CD4-positive, alpha-beta T cell treated with Interferon gamma for 1 hour (primary cell): ENCODE results near the gene PCMTD2.

Experiments
- DNase-seq: peaks from one replicate; pipeline ENCODE4 v3.0.0-alpha.2; 2020

The PCMTD2 gene

DNA sequence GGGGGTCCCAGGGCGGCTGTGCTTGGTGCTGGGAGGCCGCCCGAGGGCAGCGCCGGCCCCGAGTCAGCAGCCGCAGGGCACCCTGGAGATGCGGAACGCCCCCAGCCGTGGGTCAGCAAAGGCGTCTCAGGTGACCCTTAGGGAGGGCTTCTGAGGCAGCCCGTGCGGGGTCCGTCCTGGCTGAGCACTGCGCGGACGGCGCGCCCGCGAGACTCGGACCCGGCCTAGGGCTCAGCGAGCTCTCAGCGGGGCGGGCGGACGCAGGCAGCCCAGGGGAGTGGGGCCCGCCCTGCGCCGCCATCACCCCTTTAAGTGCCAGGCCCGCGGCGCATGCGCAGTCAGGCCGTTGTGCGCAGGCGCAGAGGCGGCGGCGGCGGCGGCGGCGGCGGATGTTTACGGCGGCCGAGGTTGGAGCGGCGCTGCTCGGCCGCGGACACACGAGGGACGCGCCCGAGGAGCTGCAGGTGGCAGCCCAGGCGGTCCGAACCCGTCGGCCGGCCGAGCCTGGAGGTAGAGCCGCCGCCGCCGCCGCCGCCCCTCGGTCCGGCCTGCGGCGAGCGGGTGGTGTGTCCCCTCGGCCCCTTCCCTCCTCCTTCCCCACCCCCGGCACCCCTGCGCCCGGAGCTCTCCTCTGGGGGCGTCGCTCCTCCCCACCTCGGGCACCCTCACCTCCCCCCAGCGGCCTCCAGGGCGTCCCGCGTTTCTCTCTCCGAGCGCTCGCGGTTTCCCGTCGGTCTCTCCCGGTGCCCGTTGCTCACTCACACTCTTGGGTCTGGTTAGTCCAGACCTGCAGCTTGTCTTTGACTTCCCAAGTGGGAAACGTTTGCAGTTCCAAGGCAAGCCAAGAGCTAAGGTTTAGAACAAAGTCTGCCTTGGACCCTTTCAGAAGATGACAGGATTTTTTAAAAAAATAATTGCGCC, at the start of gene PCMTD2:
Gene PCMTD2, plus strand, starts transcription at position 388 of the 921 bp plus-strand sequence. CDS start 4,218 bp downstream, outside the sequence.
- peak; percentile 86 for DNase-seq

DNA sequence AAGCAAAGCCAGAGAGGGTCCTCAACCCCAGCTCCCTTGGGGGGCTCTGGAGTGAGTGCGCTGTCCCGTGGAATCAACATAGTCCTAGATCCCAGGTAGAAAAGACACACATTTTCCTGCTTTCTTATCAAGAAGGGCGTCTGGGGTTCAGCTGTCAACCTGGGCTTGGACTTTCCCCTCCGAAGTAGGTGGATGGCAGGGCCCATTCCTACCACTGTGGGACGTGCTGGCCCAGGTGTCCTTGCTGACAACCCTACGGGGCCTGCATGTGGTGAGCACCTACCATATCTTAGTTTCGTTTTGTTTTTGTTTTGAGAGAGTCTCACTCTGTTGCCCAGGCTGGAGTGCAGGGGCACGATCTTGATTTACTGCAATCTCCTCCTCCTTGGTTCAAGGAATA, 48.9 kb upstream of the PCMTD2 start:
- no peak for DNase-seq

DNA sequence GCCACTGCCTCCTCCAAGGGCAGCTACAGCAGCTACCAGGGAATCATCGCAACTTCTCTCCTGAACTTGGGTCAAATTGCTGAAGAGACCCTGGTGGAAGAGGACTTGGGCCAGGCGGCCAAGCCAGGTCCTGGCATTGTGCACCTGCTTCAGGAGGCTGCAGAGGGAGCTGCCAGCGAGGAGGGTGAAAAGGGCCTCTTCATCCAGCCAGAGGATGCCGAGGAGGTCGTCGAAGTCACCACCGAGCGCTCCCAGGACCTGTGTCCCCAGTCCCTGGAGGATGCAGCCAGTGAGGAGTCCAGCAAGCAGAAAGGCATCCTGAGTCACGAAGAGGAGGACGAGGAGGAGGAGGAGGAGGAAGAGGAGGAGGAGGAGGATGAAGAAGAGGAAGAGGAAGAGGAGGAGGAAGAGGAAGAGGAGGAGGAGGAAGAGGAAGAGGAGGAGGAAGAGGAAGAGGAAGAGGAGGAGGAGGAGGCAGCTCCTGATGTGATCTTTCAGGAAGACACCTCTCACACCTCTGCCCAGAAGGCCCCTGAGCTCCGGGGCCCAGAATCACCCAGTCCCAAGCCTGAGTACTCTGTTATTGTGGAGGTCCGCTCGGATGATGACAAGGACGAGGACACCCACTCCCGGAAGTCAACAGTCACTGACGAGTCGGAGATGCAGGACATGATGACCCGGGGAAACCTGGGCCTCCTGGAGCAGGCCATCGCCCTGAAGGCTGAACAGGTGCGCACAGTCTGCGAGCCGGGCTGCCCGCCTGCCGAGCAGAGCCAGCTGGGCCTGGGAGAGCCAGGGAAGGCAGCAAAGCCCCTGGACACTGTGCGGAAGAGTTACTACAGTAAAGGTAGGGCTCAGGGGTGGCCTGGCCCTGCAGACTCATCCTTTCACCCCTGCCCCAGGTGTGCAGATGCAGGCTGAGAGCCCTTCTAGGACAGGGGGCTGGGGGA, 47.6 kb upstream of the PCMTD2 start:
- DNase-seq: no peak

DNA sequence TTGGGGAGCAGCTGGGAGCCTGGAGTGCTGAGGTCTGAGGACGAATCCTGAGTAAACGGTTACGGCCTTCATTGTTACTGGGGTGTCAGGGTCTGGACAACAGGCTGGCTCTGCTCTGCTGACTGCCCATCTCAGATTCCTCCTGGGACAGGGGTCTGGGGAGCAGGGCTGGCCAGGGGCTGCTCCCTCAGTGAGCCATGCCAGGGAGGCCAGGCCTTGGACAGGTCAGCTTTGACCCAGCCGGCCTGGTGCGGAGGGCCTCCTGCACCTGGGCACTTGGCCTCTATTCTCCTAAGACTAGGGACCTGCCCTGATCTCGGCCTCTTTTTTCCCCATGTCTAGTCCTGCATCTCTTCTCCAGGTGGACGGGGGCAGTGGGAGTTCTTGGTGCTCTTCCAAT, 46.4 kb upstream of the PCMTD2 start:
- no peak for DNase-seq

DNA sequence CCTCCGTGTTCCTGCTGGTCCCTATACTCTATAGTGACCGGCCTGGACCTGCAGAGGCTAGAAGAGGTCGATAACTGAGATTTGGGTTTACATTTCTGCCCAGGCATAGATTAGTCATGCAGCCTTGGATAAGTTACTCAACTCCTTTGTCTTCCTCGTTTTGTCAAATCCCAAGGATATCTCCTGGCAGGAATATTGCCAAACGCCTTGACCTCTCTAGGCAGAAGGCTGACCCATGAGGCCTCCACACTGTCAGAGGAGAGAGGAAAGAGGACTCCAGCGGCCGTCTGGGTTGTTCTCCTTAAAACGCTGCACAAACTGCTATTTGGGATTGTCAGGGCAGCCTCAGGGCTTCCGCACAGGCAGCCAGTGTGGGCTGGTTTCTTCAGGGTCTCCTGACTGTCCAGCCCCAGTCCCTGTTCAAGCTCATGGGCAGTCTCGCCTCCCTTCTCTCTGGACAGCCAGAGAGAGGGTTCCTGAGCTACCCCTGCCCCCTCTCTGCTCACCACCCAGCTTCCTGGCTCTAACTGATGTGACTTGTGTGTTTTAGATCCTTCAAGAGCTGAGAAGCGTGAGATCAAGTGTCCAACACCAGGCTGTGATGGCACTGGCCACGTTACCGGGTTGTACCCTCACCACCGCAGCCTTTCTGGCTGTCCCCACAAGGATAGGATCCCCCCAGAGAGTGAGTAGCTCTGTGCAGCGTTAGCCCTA, 44.7 kb upstream of the PCMTD2 start:
- no peak for DNase-seq

DNA sequence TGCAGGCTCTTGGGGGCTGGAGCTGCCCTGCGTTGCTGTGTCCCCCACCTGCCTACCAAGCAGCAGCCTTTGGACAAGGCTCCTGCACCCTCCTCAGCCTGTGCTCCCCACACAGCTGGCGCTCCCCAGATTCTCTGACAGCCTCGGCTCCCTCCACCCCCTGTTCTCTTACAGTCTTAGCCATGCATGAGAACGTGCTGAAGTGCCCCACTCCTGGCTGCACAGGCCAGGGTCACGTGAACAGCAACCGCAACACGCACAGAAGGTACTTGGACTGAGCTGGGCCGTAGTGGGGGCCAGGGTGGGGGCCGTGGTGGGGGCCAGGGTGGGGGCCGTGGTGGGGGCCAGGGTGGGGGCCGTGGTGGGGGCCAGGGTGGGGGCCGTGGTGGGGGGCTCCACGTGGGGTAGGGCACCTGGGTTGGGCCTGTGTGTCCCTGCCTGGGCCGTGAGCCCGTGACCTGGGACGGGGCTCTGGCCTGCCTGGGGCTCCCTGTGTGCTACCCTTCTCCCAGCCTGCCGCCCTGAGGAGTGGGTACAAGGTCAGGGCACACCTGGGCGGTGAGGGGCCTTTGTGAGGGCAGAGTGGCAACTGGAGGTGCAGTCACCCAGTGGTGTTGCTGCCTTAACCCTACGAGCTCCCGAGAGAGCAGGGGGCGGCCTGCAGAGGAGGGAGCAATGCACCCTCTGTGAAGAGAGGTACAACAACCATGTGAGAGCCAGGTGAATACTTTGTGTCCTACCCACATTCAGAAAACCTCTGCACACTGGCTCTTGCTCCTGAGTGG, 43.5 kb upstream of the PCMTD2 start:
- no peak for DNase-seq

DNA sequence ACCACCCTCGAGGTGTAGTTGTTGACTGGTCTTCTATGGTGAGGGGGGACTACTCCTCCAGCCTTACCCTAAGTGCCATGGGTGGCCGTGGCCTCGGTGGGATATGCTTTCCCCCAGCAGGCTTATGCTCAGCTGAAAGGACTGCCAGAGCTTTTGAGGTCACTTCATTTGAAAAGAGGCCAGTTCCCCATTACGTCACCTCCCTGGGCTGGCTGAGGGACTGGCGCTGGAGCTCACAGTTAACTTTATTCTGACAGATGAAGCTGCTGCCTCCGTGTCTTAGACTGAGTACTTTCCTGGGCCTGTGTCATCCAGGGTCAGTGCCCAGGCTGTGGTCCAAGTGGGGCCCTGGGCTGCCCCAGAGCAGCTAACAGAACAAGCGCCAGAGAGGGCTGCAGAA, 42.8 kb upstream of the PCMTD2 start:
- DNase-seq: no peak

DNA sequence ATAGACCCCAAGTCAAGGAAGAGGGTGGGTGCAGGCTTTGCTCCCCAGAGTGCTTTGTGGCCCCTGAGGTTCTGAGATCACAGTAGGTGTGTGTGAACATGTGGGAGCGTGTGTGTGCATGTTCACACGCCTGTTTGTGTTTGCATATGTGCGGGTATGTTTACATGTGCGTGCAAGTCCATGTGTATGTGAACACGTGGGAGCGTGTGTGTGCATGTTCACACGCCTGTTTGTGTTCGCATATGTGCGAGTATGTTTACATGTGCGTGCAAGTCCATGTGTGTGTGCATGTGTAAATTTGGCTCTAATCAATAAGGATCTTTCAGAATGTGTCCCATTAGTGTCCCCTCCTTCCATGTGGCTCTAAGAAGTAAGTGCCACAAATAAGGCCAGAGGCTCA, 41.4 kb upstream of the PCMTD2 start:
- DNase-seq: no peak

DNA sequence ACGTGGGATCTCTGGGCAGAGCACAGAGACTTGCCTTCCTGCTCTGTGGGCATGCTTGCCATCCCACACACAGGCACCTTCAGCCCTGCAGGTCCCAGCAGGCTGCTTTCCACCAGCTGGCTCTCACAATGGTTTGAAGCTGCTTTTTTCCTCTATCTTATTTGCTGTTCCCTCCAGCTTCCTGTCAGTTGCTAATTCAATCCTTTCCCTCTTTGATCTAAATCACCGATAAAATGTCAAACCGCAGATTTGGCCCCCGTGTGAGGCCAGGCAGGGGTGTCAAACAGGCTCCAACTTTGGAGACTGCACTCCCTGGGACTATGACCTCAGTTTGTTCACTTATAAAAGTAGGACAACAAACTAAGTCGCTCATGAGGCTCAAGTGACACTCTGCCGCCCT, 40.6 kb upstream of the PCMTD2 start:
- no peak for DNase-seq

DNA sequence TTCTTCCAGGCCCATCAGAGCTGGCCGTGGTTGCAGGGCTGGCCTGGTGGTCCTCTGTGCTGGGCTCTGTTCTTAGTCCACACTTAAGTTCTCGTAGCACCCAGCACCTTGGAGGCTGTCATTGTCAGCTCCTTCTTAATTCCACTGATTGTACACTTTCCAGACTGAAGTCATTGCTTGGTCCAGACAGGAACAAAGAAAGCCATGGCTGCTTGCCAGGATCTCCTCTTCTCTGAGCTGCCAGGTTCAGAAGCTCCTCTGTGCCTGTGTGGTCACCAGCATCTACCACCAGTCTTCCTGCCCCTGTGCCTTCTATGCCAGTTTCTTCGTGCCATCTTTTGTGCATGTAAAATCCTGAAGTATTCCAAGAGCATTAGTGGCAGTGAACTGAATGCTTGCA, 39.5 kb upstream of the PCMTD2 start:
- DNase-seq: no peak

DNA sequence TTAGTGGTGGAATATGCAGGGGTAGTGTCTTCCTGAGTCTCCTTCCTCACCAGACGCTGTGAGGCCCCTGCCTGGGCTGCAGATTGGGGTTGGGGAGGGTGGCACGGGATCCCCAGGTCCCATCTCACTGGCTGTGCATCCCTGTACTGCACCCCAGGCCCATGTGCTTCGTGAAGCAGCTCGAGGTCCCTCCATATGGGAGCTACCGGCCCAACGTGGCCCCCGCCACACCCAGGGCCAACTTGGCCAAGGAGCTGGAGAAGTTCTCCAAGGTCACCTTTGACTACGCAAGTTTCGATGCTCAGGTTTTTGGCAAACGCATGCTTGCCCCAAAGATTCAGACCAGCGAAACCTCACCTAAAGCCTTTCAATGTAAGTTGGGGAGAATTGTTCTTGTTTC, 38.6 kb upstream of the PCMTD2 start:
- DNase-seq: no peak

DNA sequence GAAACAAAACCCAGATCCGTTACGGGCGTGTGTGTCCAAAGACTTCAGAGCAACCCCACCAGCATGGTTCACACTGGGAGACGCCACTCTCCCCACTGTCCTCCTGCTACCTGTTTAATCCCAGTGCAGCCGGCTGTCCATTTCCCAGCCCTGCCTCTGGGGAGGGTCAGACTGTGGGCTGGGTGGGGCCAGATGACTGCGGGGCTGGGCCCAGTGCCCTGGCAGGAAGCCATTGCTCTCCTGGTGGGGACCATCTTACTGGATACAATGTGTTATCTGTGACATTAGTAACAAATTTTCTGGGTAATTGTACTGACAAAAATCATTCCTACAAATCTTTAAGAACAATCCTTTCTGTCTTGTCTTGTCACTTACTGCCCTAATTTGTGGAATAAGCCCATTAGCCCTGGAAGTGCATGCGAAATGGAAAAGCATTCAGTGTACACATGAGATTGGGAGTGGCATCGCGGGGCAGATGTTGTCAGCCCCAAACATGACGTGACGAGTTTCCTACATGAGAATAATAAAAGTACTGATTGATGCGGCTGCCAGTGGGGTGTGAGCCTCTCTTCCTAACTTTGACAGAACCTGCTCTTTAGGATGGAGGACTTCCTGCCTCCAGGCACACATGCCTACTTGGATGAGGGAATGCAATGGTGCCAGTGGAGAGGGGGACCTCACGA, 37.9 kb upstream of the PCMTD2 start:
- no peak for DNase-seq

DNA sequence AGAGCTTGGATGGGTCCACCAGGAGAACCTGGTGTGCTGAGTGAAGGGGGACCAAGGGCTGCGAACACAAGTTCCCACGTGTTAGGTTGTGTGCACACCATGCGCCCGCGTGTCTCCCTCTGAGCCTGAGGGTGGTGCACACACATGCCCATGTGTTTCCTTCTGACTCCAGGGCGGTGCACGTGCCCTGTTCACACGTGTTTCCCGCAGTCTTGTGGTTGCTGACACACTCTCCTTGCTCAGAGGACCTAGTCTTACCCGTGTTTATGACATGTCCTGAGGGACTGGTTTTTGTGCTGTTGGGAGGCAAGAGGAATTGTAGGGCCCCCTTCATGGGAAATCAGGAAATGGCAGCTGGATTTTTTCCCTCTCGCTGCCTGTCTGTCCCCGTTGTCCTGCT, 36.3 kb upstream of the PCMTD2 start:
- DNase-seq: no peak

DNA sequence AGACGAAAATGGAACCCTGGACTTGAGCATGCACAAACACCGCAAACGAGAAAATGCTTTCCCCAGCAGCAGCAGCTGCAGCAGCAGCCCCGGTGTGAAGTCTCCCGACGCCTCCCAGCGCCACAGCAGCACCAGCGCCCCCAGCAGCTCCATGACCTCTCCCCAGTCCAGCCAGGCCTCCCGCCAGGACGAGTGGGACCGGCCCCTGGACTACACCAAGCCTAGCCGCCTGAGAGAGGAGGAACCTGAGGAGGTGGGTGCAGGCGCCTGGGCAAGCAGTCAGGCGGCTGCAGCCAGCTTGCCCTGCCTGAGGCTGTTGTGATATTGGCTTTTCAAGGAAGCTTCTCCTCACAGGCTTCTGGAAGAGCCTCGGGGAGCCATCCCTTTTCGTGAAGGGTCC, 35.8 kb upstream of the PCMTD2 start:
- DNase-seq: no peak

DNA sequence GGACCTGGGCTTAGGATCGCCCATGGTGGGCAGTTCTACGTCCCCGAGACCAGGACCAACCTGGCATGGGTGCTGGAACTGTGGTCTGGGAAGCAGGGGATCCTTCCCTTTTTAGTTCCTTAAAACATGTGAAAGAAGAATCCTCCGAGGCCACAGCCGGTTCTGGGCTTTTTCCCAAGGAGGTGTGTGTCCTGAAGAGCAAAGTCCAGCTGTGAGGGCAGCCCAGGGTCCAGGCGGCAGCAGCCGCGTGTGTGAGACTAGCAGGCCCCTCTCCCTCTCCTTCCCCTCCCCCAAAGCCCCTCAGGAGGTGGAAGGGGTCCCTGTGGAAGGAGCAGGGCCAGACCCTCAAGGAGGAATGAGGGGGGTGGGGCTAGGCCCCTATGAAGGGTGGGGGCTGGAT, 35.1 kb upstream of the PCMTD2 start:
- no peak for DNase-seq

DNA sequence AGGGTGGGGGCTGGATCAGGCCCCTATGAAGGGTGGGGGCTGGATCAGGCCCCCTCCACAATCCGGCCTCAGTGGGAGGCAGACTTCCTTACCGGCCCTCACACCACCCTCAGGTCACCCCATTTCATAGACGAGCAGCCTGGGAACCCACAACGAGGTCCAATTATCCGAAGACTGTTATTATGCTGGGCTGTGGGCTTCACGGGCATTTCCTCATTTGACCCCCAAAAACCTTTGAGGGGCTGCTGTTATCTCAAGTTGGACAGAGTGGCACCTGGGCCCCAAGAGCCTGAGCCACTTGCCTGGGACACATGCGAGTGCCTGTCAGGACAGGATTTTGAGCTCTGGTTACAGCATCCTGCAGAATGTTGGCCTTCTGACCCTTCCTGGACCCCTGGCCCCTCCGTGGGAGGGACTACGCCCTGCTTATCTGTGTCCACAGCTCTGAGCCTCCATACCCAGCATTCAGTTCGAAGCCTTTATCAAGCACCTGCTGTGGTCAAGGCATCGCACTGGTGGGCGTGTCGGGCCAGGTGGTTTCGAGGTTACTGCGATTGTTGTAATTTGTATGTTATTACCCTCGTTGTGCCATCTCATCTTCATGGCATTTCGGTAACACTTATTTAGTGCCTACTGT, 34.5 kb upstream of the PCMTD2 start:
- no peak for DNase-seq

DNA sequence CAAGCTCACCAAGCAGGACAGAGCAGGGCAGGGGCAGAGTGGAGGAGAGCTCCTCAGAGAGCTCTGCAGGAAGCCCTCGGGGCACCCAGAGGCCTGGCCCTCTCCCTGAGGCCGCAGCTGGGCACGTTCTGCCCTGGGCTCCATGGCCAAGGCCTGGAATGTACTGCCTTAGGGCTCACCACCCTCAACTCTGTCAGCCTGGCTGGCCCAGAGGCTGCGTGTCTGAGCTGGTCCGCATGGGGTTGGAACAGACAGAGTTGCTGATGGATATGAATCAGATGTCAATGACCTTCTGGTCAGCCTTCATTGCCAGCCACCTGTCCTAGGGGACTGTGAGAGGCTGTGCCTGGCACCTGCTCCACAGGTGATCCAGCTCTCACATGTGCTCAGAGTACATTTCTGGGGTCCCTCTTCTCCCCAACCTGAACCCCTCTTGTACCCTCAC, 33.2 kb upstream of the PCMTD2 start:
- no peak for DNase-seq

DNA sequence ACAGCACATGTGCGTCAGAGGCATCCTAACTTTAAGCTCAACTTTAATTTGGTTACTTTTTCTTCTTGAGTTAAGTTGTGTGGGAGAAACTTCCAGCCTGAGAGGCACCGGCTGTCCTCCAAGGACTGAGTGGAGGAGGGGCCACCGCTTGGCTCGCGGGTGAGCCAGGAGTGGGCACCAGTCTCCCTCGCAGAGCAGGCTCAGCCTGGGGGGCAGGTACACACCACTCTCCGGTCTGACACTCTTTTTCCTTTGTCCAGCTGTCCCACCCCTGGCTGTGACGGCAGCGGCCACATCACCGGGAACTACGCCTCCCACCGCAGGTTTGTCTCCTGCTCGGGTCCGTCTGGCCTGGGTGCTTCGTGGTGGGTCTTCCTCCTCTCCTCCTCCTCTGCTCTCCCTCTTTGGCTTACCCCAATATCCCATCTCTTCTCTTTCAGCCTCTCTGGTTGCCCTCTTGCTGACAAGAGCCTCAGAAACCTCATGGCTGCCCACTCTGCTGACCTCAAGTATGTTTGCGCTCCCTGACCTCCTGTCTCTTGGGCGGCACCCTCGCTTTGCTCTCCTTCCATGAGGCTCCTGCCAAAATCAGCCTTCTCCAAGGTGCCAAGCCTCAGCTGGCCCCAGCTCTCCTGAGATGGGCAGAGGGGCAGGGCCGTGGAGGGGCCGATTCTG, 32.6 kb upstream of the PCMTD2 start:
- no peak for DNase-seq

DNA sequence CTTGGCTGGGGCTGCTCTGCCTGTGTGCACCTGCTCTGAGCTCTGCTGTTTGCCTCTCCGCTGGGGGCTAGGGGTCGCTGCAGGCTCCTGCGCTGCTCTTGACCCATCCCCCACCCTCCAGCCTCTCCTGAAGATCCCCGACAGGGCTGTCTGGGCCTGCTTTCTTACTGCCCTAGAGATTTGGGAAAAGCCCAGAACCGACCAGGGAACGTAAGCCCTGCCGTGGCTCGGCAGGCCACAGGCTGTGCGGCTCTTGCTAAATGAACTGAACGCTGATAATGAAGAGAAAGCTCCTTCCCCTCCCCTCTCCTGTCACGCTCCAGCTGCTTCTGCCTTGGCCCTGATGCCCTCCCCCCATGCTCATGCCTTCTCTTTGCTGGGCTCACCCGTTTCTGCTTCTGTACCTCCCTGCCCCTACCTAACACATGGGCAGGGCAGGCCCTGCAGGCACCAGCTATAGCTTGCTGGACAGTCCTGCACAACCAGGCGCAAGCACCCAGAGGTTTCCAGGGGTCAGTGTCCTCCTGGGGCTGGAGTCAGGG, 32.0 kb upstream of the PCMTD2 start:
- DNase-seq: no peak
